Adrenal gland (tissue), 12 donors: ENCODE measurements around the gene COG1. TPM values are rescaled to one million over a fixed set of nuclear protein-coding genes. Genes with fewer than 3 reads are reported as not detected.

Experiments used
- DNase-seq, 7 donors: peaks; one replicate each; pipeline ENCODE4 v3.0.0-alpha.2; 2019 to 2020
- H3K27ac ChIP-seq, 5 donors: fragments of 200-600 bp; sonication (generic) in 4 of 5; 1 replicate in 3 of 5; 2 replicates in 2 of 5; pipeline versions ENCODE4 v1.5.1 to v1.8.0; 2016 to 2020; ENCODE audit warnings: mild to moderate bottlenecking in 1 of 5
- H3K27me3 ChIP-seq: fragments of 200-600 bp; 2 replicates; pipeline ENCODE4 v1.8.0; 2021
- H3K36me3 ChIP-seq, 2 donors: fragments of 200-600 bp; replicated peaks in 1 of 2; 1 replicate in 1 of 2; 2 replicates in 1 of 2; pipeline versions ENCODE4 v1.5.1 to v1.8.0; 2018 to 2022
- H3K4me1 ChIP-seq, 2 donors: fragments of 200-600 bp; replicated peaks in 1 of 2; 1 replicate in 1 of 2; 2 replicates in 1 of 2; pipeline versions ENCODE4 v1.5.1 to v1.8.0; 2018 to 2021
- H3K4me3 ChIP-seq, 4 donors: fragments of 200-600 bp; sonication (generic) in 3 of 4; one replicate each; pipeline ENCODE4 v1.5.1; 2016 to 2018
- H3K9me3 ChIP-seq, 3 donors: fragments of 200-600 bp; sonication (generic) in 1 of 3; replicated peaks in 1 of 3; 1 replicate in 2 of 3; 2 replicates in 1 of 3; pipeline versions ENCODE4 v1.5.1 to v1.8.0; 2016 to 2021
- CTCF ChIP-seq, 6 experiments: fragments of 450-650 bp in 4 of 6; fragments of 200-600 bp in 2 of 6; sonication (generic) in 1 of 6; IDR thresholded peaks; 1 replicate in 5 of 6; 2 replicates in 1 of 6; pipeline versions ENCODE4 v1.5.1 to v1.8.0; 2016 to 2021; ENCODE audit warnings: antibody characterized with exemption in 6 of 6, mild to moderate bottlenecking in 2 of 6, moderate library complexity in 1 of 6
- POLR2A ChIP-seq, 2 donors: fragments of 450-650 bp; IDR thresholded peaks; one replicate each; pipeline ENCODE4 v1.6.1; 2017; ENCODE audit warnings: antibody characterized with exemption in 2 of 2, mild to moderate bottlenecking in 2 of 2, moderate library complexity in 1 of 2
- WGBS, 4 donors: extraction: QIAGEN DNeasy Blood & Tissue Kit in 2 of 4; methylation state at CpG; one replicate each; pipeline versions ENCODE4 v1.1.5 to v1.1.7; 2013 to 2017; 5-methylcytosine and 5-hydroxymethylcytosine counted together
- intact Hi-C, 2 donors: fragments of 100-400 bp; cut with DNase I; formaldehyde crosslinking; loops; one replicate each; pipeline versions ENCODE4 v1.14.1 to v1.15.0; 2022 to 2023
- polyA plus RNA-seq, 3 donors: library from polyadenylated mRNA; stranded (reverse); fragments of 200-250 nt in 2 of 3; fragments of 350-450 nt in 1 of 3; fragmentation: Illumina TruSeq in 1 of 3; extraction: RNeasy Lipid Tissue Mini Kit (QIAGEN cat#74804) in 1 of 3; gene quantifications; one replicate each; pipeline ENCODE4 v1.2.3, GENCODE V29; 2013 to 2014
- total RNA-seq, 9 donors: library from RNA; depleted of rRNA in 4 of 9; stranded (reverse); fragments of >200 nt in 4 of 9; fragments of 120-200 nt in 1 of 9; fragmentation: NEBNext Ultra II Directional in 1 of 9; extraction: Animal tissue kit (Norgen Biotek cat#: 25700) in 1 of 9; gene quantifications; one replicate each; pipeline versions ENCODE4 v1.1.0 to v1.2.4, GENCODE V29; 2013 to 2023
- donor health status: healthy with polysubstance abuse.
- donor health status: Bipolar disorder and iron deficiency.
- donor health status: DM: yes; HTN: yes; CAD: no.
- donor health status: DM: no; HTN: no; CAD: no.
- donor health status: DM: no; HTN: no; CAD: no.
- donor health status: DM: yes; HTN: yes; CAD: no.

Gene COG1
- total and polyA plus RNA-seq, 12 donors = 23.6 to 63.2 (median 52.9) TPM

GRCh38 chr17:73175962-73176565 is 16.8 kb upstream of the COG1 start:
- H3K27me3 ChIP-seq = no peaks in the 10 kb centered on the region
- TF ChIP-seq POLR2A (IDR thresholded peaks at IDR 0.05) (no peak), CTCF (IDR thresholded peaks at IDR 0.05) (no peak)
- WGBS, 4 donors = 93 to 95% (median 94%) methylated on average over 10 of the region's 10 CpGs
- H3K27ac ChIP-seq = no peak overlapping the region
- no peaks in the 10 kb centered on the region for H3K4me1 ChIP-seq
- no peaks in the 10 kb centered on the region for H3K9me3 ChIP-seq
- H3K36me3 ChIP-seq = no peaks in the 10 kb centered on the region
- H3K4me3 ChIP-seq = no peak overlapping the region
- intact Hi-C loops = no loop called here
- no peak for DNase-seq

- no peaks in the 10 kb centered on the region for H3K27me3 ChIP-seq
- no peak for TF ChIP-seq CTCF (IDR thresholded peaks at IDR 0.05)
- TF ChIP-seq POLR2A (IDR thresholded peaks at IDR 0.05) = no peak
- no peaks in the 10 kb centered on the region for H3K9me3 ChIP-seq
- no peaks in the 10 kb centered on the region for H3K4me1 ChIP-seq
- no peak overlapping the region for H3K4me3 ChIP-seq
- 76 to 84% (median 81%) methylated on average over 5 of the region's 5 CpGs for WGBS, 4 donors
- intact Hi-C loops = no loop called here
- DNase-seq = no peak
- peak overlapping the region in 1 of 5 donors; percentile 16 for H3K27ac ChIP-seq
- H3K36me3 ChIP-seq = no peaks in the 10 kb centered on the region
These were observed 13.5 kb upstream of the COG1 start for GRCh38 chr17:73179387-73179786.

- Histone ChIP-seq H3K4me3 (no peak overlapping the region), H3K27me3 (no peaks in the 10 kb centered on the region), H3K9me3 (no peaks in the 10 kb centered on the region), H3K4me1 (no peaks in the 10 kb centered on the region), H3K36me3 (no peaks in the 10 kb centered on the region), H3K27ac (peak overlapping the region in 1 of 5 donors; percentile 16)
- intact Hi-C loops = loop anchor here in 1 of 2 donors (10.0 kb wide), 1 partner anchor 625 kb away; no protein-coding TSS in a partner anchor
- WGBS, 4 donors = 62 to 71% (median 66%) methylated on average over 3 of the region's 3 CpGs
- no peak for DNase-seq
- no peak for TF ChIP-seq POLR2A (IDR thresholded peaks at IDR 0.05)
- no peak for TF ChIP-seq CTCF (IDR thresholded peaks at IDR 0.05)
These were observed 13.0 kb upstream of the COG1 start for GRCh38 chr17:73179878-73180277.

- TF ChIP-seq CTCF (IDR thresholded peaks at IDR 0.05) (no peak), POLR2A (IDR thresholded peaks at IDR 0.05) (no peak)
These were observed 10.1 kb upstream of the COG1 start for GRCh38 chr17:73182616-73183310.

More at GRCh38 chr17:73182616-73183310, 10.1 kb upstream of the COG1 start:
- Histone ChIP-seq H3K27ac (no peak overlapping the region), H3K27me3 (no peaks in the 10 kb centered on the region), H3K4me1 (no peaks in the 10 kb centered on the region), H3K36me3 (no peaks in the 10 kb centered on the region), H3K4me3 (no peak overlapping the region), H3K9me3 (no peaks in the 10 kb centered on the region)
- no peak for DNase-seq
- intact Hi-C loops = loop anchor here in 1 of 2 donors (10.0 kb wide), 1 partner anchor 628 kb away; no protein-coding TSS in a partner anchor
- 58 to 71% (median 69%) methylated on average over 14 to 15 of the region's 15 CpGs for WGBS, 4 donors
